NB4 (cell line): Measurements from ENCODE around the gene ADSL.

ENCODE experiments used
- DNase-seq: peaks from one replicate; pipeline ENCODE4 v3.0.0; 2010; ENCODE audit warnings: low read depth
- H3K4me3 ChIP-seq: one replicate; pipeline ENCODE4 v1.5.1; 2011; ENCODE audit warnings: mild to moderate bottlenecking, low read depth, low read length, moderate library complexity
- CTCF ChIP-seq: IDR thresholded peaks from one replicate; pipeline ENCODE4 v1.5.1; 2012; ENCODE audit warnings: low read depth, low read length
- MAX ChIP-seq: IDR thresholded peaks from 2 replicates; pipeline ENCODE4 v1.6.1; 2011; ENCODE audit warnings: low read depth, low read length
- MYC ChIP-seq: IDR thresholded peaks from 2 replicates; pipeline ENCODE4 v1.6.1; 2011; ENCODE audit warnings: low read depth, low read length
- POLR2A ChIP-seq: IDR thresholded peaks from 2 replicates; pipeline ENCODE4 v1.6.1; 2011; ENCODE audit warnings: mild to moderate bottlenecking; ENCODE audit not compliant: insufficient read length; ENCODE audit errors: extremely low read depth

The ADSL gene

GRCh38 chr22:40407831-40408717, 61.8 kb downstream of the ADSL start:
- no peak for DNase-seq
- TF ChIP-seq MYC (no peak), CTCF (no peak), POLR2A (no peak), MAX (no peak)
- H3K4me3 ChIP-seq, result no peak overlapping the region

GRCh38 chr22:40408718-40409612, 62.7 kb downstream of the ADSL start:
- TF ChIP-seq MAX (no peak), MYC (no peak), CTCF (no peak), POLR2A (no peak)
- DNase-seq, result no peak

GRCh38 chr22:40409613-40410113, 63.4 kb downstream of the ADSL start:
- H3K4me3 ChIP-seq, result no peak overlapping the region
- TF ChIP-seq POLR2A (no peak), CTCF (no peak)
- no peak for DNase-seq

More at GRCh38 chr22:40408718-40409612, 62.7 kb downstream of the ADSL start:
- no peak overlapping the region for H3K4me3 ChIP-seq

GRCh38 chr22:40410272-40410671, 64.0 kb downstream of the ADSL start:
- DNase-seq, result no peak
- no peak overlapping the region for H3K4me3 ChIP-seq
- no peak for TF ChIP-seq MAX
- TF ChIP-seq CTCF, result no peak
- no peak for TF ChIP-seq MYC
- TF ChIP-seq POLR2A, result no peak

GRCh38 chr22:40410731-40411505, 64.6 kb downstream of the ADSL start:
- no peak overlapping the region for H3K4me3 ChIP-seq
- TF ChIP-seq MAX (no peak), CTCF (no peak), POLR2A (no peak), MYC (no peak)
- no peak for DNase-seq
